ENCODE data around the gene CAPSL.

The CAPSL gene

GRCh38 chr5:35855187-35855586, 83.2 kb downstream of the CAPSL start:
- H3K36me3 ChIP-seq (ENCODE audit: insufficient read depth), result no peaks in the 10 kb centered on the region
- no peak overlapping the region for H2AFZ ChIP-seq (ENCODE audit: low read depth)
- no peaks in the 10 kb centered on the region for H4K20me1 ChIP-seq (ENCODE audit: insufficient read depth)
- H3K4me2 ChIP-seq, result no peak overlapping the region
- no peak for TF ChIP-seq CTCF (conservative IDR thresholded peaks at IDR 0.05; ENCODE audit: low read depth, low read length)
- no peak overlapping the region for H3K27ac ChIP-seq
- H3K4me1 ChIP-seq (ENCODE audit: low read depth, poor library complexity, severe bottlenecking), result peaks cover 46% of the 10 kb centered on the region
- H3K79me2 ChIP-seq (ENCODE audit: insufficient read depth, low read depth), result no peaks in the 10 kb centered on the region
- H3K27me3 ChIP-seq (ENCODE audit: insufficient read depth, low read depth), result no peaks in the 10 kb centered on the region
- H3K4me3 ChIP-seq (IDR thresholded peaks at IDR 0.05; ENCODE audit: insufficient read depth, low read depth, low read length), result no peak overlapping the region
- no peak overlapping the region for H3K9ac ChIP-seq

Measured in KMS-11 (cell line).